ENCODE data around the gene SLC39A2.
"Not testable (repeated sequence)": the region's sequence is repeated elsewhere in the genome, so short reads cannot be mapped to it uniquely, and the experiment has no call there.

The SLC39A2 gene, protein sequence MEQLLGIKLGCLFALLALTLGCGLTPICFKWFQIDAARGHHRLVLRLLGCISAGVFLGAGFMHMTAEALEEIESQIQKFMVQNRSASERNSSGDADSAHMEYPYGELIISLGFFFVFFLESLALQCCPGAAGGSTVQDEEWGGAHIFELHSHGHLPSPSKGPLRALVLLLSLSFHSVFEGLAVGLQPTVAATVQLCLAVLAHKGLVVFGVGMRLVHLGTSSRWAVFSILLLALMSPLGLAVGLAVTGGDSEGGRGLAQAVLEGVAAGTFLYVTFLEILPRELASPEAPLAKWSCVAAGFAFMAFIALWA

DNA sequence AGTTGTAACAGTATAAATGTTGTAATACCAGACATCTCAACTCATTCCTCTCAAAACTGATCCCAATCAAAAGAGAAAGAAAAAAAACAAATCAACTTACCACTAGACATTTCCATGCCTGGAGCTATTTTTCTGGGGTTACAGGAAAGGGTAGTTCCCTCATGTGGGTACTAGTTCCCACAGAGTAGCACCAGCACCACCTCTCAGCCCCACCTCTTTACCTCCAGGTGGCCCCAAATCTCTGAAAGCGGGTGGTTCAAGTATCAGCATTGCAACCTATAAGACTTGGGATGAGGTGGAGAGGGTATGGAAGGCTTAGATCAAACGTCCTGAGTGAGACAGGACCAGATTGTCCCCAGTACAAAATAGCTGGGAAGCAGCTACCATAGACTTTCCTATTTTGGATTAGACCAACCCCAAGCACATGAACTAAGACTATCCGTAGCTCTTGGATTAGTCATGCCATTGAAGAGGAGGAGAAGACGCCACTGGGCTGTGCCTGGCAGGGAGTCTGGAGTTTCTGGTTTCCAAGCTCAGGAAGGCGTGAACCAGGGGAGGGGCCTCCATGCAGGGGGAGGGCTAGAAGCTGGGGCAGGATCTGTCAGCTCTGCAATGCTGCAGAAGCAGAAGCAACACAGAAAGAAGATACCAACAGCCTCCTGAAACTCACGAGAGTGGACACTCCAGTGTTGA, at the start of gene SLC39A2:
Gene SLC39A2 (plus strand): TSS at position 620 of the 693 bp plus-strand sequence. CDS start 154 bp downstream, outside the sequence.
- no peak for DNase-seq (ENCODE audit: low read depth in 2 of 2)

DNA sequence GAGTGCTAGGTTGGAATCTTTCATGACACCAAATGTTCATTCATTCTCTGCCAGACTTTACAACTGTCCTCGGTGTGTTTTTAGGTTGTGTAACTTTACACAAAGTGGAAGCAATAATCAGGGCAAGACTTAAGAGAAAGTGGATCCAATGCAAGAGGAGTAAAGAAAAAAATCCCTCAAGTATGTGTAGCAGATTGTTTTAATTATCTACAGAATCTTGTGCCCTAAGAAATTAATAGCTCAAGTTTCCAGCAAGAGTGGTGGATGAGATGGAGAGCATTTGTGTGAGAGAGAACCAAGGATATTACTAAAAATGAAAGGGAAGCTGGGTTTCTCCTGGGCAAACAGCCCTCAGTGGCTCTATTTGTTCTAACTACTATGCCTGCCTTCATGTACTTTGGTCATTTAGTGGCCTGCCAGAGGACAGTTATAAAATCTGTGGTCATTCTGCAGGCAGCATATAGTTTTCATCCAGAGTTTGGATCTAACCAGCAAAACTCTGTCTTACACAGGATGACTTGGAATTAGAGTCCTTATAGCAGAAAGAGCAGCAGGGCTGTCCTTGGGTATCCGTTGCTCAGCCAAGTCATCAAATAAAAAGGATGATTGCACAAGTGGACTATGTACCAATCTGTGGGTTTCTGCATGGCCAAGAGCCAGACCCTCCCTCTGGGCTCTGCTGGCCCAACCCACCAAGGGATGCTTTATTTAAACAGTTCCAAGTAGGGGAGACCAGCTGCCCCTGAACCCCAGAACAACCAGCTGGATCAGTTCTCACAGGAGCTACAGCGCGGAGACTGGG, 44.2 kb upstream of the SLC39A2 start, which contains the start of gene RNASE2:
Gene RNASE2 (plus strand): TSS at position 752 of the 802 bp plus-strand sequence. CDS start 285 bp downstream, outside the sequence.
- not testable (repeated sequence) for DNase-seq (ENCODE audit: low read depth in 2 of 2)

DNA sequence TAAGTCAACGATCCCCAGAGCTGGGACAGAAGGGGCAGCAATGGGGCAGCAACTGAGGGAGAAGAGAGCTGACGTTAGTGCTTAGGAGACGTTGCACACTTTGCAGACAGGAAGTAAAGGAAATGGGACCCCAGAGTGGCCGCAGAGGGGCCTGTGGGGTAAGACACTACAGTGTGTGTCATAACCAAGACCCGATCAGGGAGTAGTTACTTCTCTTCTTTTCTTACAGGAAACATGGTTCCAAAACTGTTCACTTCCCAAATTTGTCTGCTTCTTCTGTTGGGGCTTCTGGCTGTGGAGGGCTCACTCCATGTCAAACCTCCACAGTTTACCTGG, 43.6 kb upstream of the SLC39A2 start:
- not testable (repeated sequence) for DNase-seq (ENCODE audit: low read depth in 2 of 2)

DNA sequence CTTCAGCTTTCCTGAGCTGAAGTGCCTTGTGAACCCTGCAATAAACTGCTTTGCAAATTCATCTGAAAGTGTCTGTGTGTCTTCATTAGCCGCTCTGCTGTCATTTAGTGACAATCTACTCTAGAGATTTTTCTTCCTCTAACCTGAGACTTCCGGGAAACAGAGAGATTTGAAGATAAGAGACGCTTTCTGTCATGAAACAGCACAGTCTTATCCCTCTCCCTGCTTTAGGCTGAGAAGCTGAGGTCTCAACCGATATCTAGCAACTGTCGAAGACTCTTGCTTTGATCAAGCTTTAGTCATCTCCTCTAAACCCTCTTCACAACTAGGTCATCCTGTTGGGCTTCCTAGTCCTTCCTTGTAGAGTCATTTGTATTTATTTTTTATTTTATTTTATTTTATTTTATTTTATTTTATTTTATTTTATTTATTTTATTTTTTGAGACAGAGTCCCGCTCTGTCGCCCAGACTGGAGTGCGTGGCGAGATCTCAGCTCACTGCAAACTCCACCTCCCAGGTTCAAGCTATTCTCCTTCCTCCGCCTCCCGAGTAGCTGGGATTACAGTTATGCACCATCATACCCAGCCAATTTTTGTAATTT, 42.6 kb upstream of the SLC39A2 start:
- DNase-seq (ENCODE audit: low read depth in 2 of 2): no peak

DNA sequence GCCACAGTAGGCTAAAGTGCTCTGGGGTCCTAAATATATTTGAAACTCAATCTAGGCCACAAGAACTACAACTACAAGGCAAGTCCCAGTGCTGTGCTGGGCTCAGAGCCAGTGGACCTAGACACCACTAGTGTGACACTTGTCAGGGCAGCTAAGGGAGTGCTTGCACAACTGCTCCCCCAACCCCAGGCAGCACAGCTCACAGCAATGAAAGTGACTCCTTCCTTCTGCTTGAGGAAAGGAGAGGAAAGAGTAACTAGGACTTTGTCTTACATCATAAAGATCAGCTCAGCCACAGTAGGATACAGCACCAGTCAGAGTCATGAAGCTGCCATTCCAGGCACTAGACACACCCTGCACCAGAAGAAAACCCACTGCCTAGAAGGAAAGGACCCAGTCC, 40.1 kb upstream of the SLC39A2 start:
- not testable (repeated sequence) for DNase-seq (ENCODE audit: low read depth in 2 of 2)

DNA sequence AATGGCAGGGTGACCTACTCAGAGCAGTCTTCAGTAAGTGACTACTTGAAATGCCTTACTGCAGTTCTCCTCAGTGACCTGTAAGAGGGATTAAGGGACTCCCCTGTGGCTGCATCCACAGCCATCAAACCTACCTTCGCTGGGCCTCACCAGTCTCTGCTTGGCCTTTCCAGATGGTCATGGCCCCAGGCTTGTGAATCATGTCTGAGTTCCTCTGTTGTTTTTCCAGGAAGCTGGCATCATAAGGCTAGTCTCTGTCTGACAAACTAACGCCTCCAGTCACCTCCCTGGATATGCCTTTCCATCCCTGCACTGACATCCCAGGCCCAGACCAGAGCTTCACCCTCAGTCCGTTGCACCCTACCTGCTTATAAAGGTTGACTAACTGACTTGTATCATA, 29.8 kb upstream of the SLC39A2 start:
- DNase-seq (ENCODE audit: low read depth in 2 of 2): no peak

DNA sequence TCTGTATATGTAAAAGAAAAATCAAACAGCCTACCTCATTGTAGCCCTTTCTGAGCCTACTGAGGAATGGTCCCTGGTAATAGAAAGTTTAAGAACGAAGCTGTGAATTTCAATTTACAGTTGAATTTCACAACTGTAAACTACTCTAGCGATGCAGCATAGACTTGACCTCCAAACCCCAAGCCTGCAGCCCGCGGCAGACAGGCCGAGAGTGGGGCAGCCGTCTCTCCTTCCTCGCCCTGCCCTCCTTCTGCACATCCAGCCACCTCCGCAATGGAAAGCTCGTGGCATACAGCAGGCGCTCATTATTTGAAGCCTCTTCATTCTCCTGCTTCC, 28.5 kb upstream of the SLC39A2 start:
- no peak for DNase-seq (ENCODE audit: low read depth in 2 of 2)

DNA sequence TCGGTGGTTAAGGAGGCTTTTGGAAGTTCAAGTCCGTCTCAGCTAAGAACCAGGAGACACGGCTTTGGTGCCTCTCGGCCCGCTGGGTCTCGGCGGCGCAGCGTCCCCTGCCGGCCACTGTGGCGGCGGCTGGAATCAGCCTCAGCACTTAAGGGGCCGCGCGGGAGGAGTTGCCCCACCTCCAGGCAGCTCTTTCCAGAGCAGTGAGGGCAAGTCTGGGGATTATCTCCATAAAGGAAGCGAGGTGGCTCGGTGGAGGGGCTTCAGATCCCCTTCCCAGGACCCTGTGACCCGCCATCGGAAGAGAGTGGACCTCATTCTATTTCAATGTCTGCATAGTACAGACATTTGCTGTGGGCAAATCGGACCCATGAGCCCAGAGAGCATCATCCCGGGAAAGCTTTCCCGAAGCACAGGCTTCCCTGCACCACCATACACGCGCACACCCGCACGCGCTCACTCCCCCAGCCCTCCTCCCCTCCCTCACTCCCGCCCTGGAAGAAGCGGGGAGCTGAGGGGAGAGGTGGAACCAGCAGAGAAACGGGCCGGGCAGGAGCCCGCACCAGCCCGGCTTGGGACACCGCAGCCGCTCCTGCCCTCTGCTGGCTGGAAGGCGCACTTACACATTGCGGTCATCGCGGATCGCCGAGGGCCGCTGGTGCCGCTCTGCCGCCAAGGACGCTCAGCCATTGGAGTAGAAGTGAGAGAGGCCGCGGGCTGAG, 27.9 kb upstream of the SLC39A2 start:
- DNase-seq (ENCODE audit: low read depth in 2 of 2): peak; percentile 49 to 50

DNA sequence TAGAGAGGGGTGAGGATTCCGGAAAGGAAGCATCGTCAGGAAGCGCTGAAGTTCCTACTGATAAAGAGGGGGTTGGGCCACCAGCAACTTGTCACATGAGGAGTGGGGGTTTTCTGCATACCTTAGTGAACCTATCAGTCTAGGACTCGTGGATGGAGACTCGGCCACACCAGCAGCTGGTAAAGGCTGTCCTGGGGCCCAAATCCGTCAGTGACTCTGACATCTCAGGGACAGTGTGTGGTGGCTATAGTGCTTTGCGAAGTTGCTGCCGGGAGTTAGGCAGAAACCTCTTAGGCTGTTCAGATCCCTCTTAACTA, 27.4 kb upstream of the SLC39A2 start:
- DNase-seq (ENCODE audit: low read depth in 2 of 2): no peak

DNA sequence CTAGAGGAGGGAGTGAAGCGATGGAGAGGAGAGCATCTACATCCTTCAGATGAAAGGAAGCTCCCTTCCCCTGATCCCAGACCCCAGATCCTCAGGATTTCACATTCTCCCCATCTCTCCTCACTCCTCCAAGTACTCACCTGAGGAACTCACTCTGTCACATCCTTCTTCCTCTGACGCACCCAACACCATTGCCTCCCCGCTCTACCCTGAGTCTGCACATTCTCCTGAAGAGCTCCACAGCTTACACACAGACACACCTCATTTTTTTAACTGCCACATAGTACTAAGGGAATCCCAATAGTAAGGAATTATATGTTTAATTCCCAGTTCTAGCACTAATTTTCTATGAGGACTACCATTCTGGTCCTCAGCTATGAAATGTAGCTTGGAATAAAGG, 25.6 kb upstream of the SLC39A2 start:
- no peak for DNase-seq (ENCODE audit: low read depth in 2 of 2)

DNA sequence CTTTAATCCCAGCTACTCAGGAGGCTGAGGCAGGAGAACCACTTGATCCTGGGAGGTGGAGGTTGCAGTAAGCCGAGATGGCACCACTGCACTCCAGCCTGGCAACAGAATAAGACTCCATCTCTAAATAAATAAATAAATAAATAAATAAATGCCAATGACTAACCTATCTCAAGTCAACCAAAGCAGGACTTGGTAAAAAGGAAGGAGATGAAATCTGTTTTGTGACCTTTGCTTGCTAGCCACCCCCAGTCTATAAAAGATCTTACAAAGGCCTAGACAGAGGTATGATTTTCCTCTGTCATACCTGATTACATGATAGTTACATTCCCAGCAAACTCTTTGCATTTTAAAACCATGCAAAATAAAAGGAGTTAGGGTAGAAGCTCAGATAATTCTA, 22.8 kb upstream of the SLC39A2 start:
- no peak for DNase-seq (ENCODE audit: low read depth in 2 of 2)

DNA sequence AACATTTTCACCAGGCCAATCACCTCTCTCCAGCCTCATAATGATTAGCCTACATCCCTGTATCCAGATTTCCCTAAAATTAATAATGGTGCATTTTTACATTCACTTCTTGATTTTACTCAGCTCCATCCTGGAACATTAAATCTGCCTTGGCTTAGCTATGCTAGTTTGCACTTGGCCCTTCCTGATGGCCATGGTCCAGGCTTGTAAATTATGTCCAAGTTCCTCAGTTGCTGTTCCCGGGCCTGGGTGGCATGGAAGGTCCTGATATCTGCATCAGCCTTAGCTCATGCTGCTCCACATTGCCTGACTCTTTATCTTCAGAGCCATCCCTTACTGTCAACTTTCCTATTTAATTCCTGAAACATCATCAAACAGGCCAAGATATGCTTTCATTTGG, 20.4 kb upstream of the SLC39A2 start:
- DNase-seq (ENCODE audit: low read depth in 2 of 2): no peak

DNA sequence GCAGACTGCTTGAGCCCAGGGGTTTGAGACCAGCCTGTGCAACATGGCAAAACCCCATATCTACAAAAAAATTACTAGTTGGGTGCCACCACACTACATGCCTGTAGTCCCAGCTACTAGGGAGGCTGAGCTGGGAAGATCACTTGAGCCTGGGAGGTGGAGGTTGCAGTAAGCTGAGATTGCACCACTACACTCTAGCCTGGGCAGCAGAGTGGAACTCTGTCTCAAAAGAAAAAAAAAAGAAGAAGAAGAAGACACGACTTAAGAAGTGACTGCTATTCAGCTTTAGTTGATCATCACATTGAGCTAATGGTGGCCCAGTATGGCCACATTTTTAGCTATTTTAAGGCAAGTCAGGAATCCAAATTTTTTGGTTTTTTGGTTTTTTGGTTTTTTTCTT, 18.2 kb upstream of the SLC39A2 start:
- no peak for DNase-seq (ENCODE audit: low read depth in 2 of 2)

DNA sequence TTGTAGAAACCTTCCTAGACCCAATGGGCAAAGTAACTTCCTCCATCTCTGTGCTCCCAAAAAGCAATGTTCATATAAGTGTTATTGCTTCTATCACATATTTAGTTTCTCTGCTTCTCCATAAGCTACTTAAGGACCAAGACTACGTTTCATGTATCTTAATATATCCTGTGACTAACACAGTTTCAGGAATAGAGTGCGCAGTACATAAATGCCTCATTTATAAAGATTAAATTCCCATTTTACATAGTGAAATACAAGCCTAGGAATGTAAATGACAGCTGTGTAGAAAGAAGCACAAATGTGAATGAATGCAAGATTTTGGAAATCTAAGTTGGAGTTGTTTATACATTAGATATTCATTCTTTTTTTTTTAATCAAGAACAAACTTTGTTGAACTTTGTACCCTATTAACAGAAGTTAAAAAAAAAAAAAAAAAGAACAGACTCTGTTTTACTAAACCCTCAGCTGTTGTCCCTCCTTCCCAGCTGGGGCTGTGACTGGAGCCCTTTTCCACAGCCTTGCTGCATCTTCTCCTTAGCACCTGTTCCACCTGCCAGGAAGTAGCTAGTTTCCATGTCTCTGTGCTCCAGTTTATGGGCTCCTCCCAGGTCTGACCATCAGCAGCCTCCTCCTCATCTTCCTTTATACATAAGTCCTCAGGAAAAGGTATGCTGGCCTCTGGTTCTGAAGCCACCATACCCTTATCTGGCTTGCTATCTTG, 16.3 kb upstream of the SLC39A2 start:
- DNase-seq (ENCODE audit: low read depth in 2 of 2): no peak

DNA sequence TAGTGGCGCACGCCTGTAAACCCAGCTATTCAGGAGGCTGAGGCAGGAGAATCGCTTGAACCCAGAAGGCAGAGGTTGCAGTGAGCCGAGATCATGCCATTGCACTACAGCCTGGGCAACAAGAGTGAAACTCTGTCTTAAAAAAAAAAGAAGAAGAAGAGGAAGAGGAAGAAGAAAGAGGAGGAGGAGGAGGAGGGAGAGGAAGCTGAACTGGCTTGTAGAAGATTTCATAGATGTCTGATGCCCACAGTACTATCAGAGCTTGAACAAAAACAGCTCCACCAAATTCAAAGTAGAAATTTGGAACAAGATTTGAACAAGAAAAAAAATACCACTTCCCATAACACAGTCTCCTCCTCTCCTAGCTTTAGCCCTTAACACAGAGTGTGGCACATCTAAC, 13.4 kb upstream of the SLC39A2 start:
- not testable (repeated sequence) for DNase-seq (ENCODE audit: low read depth in 2 of 2)

DNA sequence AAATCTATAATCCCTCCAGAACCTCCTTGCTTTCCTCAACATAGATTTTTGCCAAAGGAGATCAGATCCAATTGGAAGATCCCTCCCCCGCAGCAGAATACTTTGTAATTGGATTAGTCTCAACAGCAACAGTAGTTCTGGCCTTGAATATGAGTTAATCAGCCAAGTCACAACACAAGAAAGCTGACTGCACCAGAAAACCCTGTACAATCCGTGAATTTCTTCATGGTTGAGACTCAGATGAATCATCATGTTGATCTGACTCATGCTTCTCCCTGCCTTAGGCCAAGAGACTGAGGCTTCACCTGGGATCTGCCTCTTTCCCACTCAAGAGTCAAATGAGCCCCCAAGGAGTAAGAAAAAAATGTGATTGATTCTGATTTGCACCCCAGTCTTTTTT, 12.3 kb upstream of the SLC39A2 start:
- no peak for DNase-seq (ENCODE audit: low read depth in 2 of 2)

DNA sequence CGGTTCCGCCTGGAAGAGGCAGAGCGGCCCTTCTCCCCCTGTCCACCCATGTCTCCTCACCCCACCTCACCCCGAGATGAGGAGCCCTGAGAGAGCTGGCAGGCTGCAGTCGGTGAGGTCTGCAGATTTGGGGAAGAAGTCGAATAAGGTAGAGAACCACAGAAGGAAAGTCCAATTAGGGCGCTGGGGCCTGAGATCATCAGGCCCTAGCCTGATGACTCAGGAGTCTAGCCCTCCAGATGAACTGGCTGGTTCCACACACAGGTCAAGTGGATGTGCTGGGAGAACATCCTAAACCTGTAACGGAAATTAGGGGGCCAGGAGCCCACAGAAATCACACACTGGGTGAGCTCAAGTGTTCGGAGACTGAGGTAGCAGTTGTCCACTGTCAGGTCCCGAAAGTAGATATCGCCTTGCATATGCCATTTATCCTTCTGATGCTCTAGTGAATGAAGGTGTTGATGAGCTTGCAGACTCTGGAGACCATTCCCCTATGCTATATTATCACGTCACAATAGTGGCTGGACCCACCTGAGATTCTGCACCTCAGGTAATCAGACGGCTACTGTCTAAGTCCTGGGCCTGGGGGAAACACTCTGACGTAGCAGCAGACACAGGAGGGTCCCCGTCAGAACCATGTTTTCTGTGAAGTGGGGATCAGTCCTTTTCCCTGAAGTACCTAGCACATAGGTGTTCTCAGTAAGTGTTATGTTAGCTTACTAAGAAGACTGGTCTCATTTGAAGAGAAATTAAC, 10.2 kb upstream of the SLC39A2 start:
- no peak for DNase-seq (ENCODE audit: low read depth in 2 of 2)

DNA sequence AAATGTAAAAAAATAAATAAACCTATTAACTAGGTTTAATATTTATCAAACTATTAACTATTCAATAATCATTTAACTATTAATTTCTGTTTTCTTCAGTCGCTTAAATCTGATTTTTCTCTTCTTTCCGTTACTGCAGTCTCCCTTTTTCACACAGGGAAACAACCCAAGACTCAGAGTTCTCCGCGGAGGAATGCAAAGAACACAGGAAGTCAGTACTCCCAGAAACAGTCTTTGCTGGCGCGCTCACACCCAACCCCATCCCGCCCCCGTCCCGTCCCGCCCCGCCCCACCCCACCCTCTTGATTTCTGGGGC, 9.7 kb upstream of the SLC39A2 start:
- DNase-seq (ENCODE audit: low read depth in 2 of 2): no peak

DNA sequence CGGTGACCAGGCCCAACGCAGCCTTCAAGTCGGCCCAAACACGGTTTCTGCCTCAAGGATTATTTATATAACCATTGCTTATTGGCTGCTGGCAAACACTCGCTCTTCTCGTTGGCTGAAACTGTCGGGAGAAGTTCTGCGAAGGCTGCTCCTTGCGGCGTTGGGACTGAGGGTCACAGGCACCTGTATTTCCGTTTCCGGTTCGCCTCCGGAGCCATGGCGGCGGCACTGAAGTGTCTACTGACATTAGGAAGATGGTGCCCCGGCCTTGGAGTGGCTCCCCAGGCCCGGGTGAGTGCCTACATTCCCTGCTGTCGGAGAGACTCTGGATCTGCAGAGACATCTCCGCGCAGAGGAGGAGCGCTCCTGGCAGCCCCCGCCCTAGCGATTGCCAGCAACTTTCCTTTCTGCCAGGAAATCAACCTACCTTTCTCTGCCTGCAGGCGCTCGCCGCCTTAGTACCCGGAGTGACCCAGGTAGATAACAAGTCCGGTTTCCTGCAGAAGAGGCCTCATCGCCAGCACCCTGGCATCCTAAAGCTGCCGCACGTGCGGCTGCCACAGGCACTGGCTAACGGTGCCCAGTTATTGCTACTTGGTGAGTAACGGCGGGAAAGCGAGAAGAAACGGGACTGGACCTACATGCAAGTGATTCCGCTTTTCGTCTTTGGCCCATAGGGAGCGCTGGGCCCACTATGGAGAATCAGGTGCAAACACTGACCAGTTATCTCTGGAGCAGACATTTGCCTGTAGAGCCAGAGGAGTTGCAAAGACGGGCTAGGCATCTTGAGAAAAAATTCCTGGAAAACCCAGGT, 9.1 kb upstream of the SLC39A2 start, which contains the start of gene METTL17:
Gene METTL17 (plus strand): TSS at position 194 of the 814 bp plus-strand sequence. CDS start 23 bp downstream, at position 217.
- peak; percentile 61 to 71 for DNase-seq (ENCODE audit: low read depth in 2 of 2)

DNA sequence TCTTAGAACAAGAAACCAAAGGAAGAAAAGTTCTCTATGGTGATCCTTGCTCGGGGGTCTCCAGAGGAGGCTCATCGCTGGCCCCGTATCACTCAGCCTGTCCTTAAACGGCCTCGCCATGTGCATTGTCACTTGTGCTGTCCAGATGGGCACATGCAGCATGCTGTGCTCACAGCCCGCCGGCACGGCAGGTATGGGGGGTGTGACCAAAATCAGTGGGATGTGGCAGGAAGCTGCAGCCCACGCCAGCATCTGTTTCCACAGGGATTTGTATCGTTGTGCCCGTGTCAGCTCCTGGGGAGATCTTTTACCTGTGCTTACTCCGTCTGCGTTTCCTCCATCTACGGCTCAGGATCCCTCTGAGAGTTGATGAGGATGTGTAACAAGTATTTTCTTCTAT, 2.6 kb upstream of the SLC39A2 start:
- DNase-seq (ENCODE audit: low read depth in 2 of 2): no peak

Data from stimulated activated CD8-positive, alpha-beta memory T cell treated with anti-CD3 and anti-CD28 coated beads, Interleukin-2, amount 100 ng/mL, for 1 hour (primary cell).